NT2/D1 (cell line): ENCODE data around the gene ITIH4.

ENCODE experiments used
- SUZ12 ChIP-seq: IDR thresholded peaks from 2 replicates; pipeline ENCODE4 v1.6.1; 2011; ENCODE audit not compliant: insufficient read length, insufficient read depth; ENCODE audit errors: extremely low read depth
- YY1 ChIP-seq: IDR thresholded peaks from 2 replicates; pipeline ENCODE4 v1.6.1; 2011; ENCODE audit not compliant: insufficient read length, insufficient read depth

DNA sequence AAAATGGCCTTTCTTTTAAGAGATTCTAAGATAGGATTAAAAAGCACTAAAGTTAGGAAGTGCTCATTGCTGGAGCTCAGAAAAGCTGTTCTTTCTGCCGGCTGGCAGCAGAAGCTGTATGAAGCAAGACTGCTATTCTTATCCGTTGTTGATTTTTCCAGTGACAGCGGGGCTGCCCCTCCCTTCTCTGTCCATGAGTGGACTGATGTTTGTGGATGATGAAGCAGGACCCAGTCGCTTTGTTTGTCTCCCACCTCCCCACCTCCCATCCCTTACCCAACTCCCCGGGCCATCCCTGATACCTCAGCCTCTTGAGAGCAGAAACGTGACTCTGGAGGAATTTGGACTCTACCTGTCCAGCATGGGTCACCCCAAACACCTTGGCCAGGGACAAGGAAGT, 14.7 kb upstream of the ITIH4 start:
- no peak for TF ChIP-seq YY1
- no peak for TF ChIP-seq SUZ12
